Forelimb muscle (tissue), 1 donor: ENCODE measurements around the gene CEACAM5. TPM values are rescaled to one million over a fixed set of nuclear protein-coding genes. Genes with fewer than 3 reads are reported as not detected.

Experiments
- DNase-seq: peaks from one replicate; pipeline ENCODE4 v3.0.0-alpha.2; 2013; ENCODE audit warnings: low read depth
- polyA plus RNA-seq: library from polyadenylated mRNA; unstranded; fragments of 120-200 nt; gene quantifications from one replicate; pipeline ENCODE4 v1.2.1, GENCODE V29; 2013; ENCODE audit not compliant: insufficient read length

CEACAM5 gene
- polyA plus RNA-seq: not detected

DNA sequence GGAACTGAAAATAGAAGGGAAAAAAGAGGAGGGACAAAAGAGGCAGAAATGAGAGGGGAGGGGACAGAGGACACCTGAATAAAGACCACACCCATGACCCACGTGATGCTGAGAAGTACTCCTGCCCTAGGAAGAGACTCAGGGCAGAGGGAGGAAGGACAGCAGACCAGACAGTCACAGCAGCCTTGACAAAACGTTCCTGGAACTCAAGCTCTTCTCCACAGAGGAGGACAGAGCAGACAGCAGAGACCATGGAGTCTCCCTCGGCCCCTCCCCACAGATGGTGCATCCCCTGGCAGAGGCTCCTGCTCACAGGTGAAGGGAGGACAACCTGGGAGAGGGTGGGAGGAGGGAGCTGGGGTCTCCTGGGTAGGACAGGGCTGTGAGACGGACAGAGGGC lies at the start of gene CEACAM5:
Gene CEACAM5, plus strand, starts transcription at position 146 of the 400 bp plus-strand sequence. Its CDS starts 106 bp downstream, at position 252.
- no peak for DNase-seq

DNA sequence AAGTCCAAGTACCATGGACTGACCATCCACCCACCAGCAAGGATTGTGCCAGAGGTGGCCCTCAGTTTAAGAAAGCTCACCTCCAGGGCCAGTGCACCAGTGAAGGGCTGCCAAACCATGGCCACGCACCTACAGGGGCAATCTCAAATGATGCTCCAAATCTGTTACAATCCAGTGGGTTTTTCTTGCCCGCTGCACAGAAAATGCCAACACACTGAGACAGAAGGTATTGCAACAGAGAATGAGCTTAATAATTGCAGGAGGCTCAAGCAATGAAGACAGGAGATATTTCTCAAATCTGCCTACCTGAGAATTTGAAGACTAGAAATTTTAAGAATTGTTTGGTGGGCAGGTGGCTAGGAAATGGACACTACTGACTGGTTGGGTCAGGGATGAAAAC lies 42.4 kb upstream of the CEACAM5 start:
- DNase-seq: no peak

DNA sequence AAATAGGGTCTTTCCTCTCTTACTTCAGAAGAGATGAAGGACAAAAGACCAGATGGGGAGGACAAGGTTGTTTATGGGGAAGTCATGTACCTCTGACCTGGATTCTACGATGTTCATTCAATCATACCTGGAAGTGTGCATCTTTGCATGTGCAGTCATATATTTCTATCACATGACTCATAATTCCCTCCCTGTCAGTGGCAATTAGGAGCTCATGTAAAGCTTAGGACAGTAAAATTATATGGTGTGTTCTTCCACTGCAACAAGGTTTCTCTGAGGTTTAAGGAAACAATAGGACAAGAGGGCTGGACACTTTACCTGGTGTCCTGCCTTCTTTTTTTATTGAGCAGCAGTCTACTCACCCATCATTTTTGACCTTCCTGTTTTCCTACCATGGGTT lies 40.1 kb upstream of the CEACAM5 start:
- no peak for DNase-seq

DNA sequence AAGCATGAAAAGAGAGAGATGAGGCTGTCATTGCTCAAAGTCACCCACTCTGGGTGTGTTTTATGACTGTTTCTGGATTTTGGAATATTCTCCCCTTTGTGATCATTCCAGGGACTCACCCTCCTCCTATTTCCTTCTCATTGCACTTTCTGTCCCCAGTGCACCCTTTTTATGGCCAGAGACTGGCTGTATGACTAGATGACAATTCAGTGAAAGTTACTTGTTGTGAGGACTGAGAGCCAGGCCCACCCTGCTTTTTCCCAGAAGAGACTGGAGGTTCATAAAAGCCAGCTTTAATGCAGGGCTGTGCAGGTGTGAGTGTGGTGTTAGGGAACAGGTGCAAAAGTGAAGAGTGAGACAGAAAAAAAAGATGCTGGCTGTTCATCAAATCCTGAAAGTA lies 37.7 kb upstream of the CEACAM5 start:
- no peak for DNase-seq

DNA sequence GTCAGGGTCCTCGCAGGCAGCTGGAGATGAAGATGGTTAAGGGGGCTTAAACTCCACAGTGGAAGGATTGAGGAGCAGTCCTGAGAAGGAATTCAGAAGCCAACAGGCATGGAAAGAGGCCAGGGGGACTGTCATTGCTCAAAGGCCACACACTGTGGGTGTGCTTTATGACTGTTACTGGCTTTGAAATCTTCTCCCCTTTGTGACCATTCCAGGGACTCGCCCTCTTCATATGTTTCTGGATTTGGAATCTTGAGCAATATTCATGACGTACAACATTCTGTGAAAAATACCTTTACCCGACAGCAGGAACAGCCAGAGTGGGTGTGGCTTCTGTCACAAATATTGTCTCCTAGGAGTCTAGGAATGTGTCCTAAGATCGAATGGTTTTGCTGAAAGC lies 36.9 kb upstream of the CEACAM5 start:
- DNase-seq: no peak

DNA sequence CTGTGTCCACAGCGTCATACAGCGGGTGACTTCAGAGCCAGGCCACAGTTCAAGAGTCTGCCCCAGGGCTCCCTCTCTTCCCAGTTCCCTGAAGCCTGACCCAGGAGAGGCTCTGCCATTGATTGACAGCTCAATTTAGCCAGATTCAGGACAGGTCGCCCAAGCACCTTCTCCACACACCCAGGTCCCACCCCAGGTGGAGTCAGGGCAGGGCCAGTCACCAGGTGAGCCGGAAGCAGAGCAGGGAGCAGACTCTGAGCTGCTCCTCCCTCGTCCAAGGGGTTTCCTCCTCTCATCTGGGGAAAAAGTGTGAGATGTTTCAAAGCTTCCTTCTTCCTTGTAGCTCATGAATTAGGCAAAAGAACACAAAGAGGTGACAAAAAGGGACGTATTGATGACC lies 26.0 kb upstream of the CEACAM5 start:
- DNase-seq: no peak

GRCh38 chr19:41687419-41687818 lies 21.0 kb upstream of the CEACAM5 start:
- DNase-seq: no peak

DNA sequence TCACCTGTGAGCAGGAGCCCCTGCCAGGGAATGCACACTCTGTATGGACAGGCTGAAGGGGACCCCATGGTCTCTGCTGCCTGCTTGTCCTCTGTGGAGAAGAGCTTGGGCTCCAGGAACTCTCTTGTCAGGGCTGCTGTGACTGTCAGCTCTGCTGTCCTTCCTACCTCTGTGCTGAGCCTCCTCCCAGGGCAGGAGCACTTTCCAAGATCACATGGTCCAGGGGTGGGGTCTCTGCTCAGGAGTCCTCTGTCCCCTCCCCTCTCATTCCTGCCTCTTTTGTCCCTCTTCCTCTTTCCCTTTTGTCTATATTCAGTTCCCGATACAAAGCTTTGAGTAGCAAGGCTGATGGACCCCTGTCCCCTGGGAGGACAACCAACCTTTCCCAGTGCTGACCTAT lies 20.3 kb upstream of the CEACAM5 start, which contains the start of gene CEACAM7:
Gene CEACAM7, minus strand, starts transcription at position 173 of the 400 bp plus-strand sequence. Its CDS starts 105 bp downstream, at position 68.
- DNase-seq: no peak

DNA sequence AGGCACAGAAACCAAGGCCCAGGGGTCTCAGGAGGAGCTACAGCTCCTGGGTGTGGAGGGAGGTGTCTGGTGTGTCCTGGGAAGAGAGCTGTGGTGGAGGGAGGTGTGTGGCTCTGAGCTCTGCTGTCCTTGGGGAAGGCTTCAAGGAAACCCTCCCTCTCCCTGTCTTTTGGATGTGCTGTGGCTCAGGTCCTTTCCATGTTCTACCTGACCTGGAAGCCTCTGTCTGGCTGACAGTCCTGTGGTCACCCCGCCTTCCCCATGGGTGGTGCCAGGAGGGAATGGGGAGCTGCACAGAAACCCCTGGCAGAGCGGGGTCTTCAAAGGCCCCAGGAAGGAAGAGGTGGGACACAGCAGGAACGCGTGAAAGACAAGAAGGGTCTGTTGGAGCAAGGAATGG lies 19.7 kb upstream of the CEACAM5 start:
- DNase-seq: no peak

DNA sequence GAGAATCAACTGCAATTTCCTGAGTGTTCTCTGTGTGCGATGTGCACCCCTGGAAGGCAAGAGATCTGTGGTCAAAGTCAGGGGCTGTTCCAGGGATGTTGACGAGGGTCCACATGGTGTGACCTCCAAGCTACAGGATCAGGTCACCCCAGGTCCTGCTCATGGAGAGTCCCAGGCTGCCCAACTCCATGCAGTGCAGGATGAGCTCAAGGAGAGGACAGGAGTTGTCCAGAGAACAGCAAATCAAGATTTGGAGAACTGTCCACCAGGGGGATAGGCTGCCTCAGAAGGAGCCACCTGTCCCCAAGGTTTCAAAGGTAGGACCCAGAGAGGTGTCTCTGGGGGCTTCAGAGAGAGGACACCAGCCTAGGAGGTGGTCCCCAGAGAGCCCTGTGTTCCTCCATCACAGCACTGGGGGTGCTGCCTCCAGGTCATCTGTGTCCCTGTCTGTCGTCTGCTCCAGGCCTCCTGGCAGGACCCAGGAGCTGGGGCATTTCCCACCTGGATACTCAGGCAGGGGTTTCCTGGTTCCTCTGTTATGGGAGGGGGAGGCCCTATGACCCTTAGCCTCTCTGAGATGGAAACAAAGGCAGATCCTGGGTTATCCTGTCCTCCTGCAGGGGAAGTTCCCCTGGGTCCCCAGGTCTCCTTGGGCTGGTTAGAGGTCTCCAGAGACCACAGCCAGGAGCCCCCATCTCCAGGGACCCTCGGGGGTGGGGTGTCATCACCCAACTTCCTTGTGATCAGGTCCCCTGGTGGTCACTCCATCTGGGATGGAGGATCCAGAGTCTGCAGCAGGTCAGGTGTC lies 18.2 kb upstream of the CEACAM5 start:
- no peak for DNase-seq

- DNase-seq: no peak
Measured at GRCh38 chr19:41690801-41691065, 17.7 kb upstream of the CEACAM5 start.

DNA sequence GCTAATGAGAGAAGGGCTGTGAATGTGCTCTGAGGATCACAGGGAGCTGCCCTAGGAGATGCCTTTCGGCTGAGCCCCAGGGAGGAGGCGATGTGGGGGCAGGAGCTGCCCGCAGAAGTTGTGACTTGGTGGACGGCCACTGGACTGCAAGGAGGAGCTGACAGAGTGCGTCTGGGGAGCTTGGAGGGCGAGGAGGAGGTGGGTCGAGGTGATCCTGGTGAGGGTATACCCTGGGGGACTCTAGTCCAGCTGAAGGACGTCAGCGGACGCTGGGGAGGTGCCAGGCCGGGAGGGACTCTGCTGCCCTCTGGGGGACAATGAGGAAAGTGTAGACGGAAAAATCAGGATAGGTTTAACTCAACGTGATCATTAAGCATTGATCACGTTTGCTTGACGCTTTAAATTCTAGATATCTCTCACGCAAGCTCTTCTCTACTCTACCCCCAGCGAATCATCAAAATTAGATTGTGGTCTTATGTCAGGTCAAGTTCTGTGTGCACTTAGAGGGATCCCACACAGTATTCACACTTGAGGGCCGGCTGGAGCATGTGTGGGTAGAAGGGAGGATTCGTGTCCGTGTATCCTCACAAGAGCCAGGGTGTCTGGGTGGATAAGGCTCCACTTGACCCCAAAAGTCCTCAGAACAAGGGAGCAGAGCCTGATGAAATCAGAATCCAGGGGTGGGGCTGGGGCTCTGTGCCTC lies 17.0 kb upstream of the CEACAM5 start:
- no peak for DNase-seq

DNA sequence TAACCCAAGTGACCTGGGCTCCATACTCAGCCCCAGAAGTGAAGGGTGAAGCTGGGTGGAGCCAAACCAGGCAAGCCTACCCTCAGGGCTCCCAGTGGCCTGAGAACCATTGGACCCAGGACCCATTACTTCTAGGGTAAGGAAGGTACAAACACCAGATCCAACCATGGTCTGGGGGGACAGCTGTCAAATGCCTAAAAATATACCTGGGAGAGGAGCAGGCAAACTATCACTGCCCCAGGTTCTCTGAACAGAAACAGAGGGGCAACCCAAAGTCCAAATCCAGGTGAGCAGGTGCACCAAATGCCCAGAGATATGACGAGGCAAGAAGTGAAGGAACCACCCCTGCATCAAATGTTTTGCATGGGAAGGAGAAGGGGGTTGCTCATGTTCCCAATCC lies 14.2 kb upstream of the CEACAM5 start:
- no peak for DNase-seq

DNA sequence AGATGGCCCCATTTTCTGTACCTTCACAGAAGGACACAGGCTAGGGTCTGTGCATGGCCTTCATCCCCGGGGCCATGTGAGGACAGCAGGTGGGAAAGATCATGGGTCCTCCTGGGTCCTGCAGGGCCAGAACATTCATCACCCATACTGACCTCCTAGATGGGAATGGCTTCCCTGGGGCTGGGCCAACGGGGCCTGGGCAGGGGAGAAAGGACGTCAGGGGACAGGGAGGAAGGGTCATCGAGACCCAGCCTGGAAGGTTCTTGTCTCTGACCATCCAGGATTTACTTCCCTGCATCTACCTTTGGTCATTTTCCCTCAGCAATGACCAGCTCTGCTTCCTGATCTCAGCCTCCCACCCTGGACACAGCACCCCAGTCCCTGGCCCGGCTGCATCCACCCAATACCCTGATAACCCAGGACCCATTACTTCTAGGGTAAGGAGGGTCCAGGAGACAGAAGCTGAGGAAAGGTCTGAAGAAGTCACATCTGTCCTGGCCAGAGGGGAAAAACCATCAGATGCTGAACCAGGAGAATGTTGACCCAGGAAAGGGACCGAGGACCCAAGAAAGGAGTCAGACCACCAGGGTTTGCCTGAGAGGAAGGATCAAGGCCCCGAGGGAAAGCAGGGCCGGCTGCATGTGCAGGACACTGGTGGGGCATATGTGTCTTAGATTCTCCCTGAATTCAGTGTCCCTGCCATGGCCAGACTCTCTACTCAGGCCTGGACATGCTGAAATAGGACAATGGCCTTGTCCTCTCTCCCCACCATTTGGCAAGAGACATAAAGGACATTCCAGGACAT lies 13.4 kb upstream of the CEACAM5 start:
- DNase-seq: no peak

GRCh38 chr19:41695745-41696144 lies 12.7 kb upstream of the CEACAM5 start:
- no peak for DNase-seq

GRCh38 chr19:41696402-41697197 lies 11.8 kb upstream of the CEACAM5 start:
- DNase-seq: no peak

GRCh38 chr19:41697198-41697855 lies 11.1 kb upstream of the CEACAM5 start:
- DNase-seq: no peak

DNA sequence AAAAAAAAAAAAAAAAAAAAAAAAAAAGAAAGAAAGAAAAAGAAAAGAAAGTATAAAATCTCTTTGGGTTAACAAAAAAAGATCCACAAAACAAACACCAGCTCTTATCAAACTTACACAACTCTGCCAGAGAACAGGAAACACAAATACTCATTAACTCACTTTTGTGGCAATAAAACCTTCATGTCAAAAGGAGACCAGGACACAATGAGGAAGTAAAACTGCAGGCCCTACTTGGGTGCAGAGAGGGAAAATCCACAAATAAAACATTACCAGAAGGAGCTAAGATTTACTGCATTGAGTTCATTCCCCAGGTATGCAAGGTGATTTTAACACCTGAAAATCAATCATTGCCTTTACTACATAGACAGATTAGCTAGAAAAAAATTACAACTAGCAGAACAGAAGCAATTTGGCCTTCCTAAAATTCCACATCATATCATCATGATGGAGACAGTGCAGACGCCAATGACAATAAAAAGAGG lies 9.6 kb upstream of the CEACAM5 start:
- no peak for DNase-seq

DNA sequence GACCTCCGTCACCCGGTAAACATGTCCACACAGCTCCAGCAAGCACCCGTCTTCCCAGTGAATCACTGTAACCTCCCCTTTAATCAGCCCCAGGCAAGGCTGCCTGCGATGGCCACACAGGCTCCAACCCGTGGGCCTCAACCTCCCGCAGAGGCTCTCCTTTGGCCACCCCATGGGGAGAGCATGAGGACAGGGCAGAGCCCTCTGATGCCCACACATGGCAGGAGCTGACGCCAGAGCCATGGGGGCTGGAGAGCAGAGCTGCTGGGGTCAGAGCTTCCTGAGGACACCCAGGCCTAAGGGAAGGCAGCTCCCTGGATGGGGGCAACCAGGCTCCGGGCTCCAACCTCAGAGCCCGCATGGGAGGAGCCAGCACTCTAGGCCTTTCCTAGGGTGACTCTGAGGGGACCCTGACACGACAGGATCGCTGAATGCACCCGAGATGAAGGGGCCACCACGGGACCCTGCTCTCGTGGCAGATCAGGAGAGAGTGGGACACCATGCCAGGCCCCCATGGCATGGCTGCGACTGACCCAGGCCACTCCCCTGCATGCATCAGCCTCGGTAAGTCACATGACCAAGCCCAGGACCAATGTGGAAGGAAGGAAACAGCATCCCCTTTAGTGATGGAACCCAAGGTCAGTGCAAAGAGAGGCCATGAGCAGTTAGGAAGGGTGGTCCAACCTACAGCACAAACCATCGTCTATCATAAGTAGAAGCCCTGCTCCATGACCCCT lies 9.0 kb upstream of the CEACAM5 start:
- DNase-seq: no peak

GRCh38 chr19:41699968-41700323 lies 8.5 kb upstream of the CEACAM5 start:
- no peak for DNase-seq
